MCF 10A (cell line): ENCODE results near the gene TM9SF3. TPM values are rescaled to one million over a fixed set of nuclear protein-coding genes. Genes with fewer than 3 reads are reported as not detected.

Experiments
- BruUV-seq: library from RNA; stranded (reverse); fragments of 400-500 nt; replicated peaks from 2 replicates; lab custom pipeline; 2021; lab: Mats Ljungman, UMichigan
- CTCF ChIA-PET: fragments of 300-600 bp; sonication (Branson Sonifier 250); formaldehyde crosslinking; extraction: SDS; loops from one replicate; lab custom pipeline; 2021; ENCODE audit warnings: antibody characterized with exemption, inconsistent platforms; lab: Yijun Ruan, JAX
- POLR2A ChIA-PET: fragments of 300-600, 350-650 bp; sonication (Branson Sonifier 250); formaldehyde crosslinking; extraction: SDS; loops from one replicate; lab custom pipeline; 2020; ENCODE audit warnings: antibody characterized with exemption, inconsistent platforms; lab: Yijun Ruan, JAX
- DNase-seq: peaks from one replicate; pipeline ENCODE4 v3.0.0-alpha.2; 2018; ENCODE audit not compliant: unreplicated experiment
- H3K27ac Mint-ChIP-seq: one replicate; pipeline ENCODE4 v1.8.0; 2022; ENCODE audit warnings: mild to moderate bottlenecking, low read depth, mixed read lengths; ENCODE audit not compliant: unreplicated experiment
- H3K27me3 Mint-ChIP-seq: one replicate; pipeline ENCODE4 v1.8.0; 2022; ENCODE audit warnings: mixed read lengths; ENCODE audit not compliant: insufficient read depth, unreplicated experiment
- H3K36me3 Mint-ChIP-seq: one replicate; pipeline ENCODE4 v1.8.0; 2022; ENCODE audit warnings: mild to moderate bottlenecking, moderate library complexity, mixed read lengths; ENCODE audit not compliant: insufficient read depth, unreplicated experiment
- H3K4me1 Mint-ChIP-seq: one replicate; pipeline ENCODE4 v1.8.0; 2022; ENCODE audit warnings: mixed read lengths; ENCODE audit not compliant: insufficient read depth, unreplicated experiment
- H3K4me3 Mint-ChIP-seq: one replicate; pipeline ENCODE4 v1.8.0; 2022; ENCODE audit warnings: mild to moderate bottlenecking, moderate library complexity, mixed read lengths; ENCODE audit not compliant: unreplicated experiment
- H3K9me3 Mint-ChIP-seq: one replicate; pipeline ENCODE4 v1.8.0; 2022; ENCODE audit warnings: mixed read lengths; ENCODE audit not compliant: unreplicated experiment
- intact Hi-C: fragments of 100-400 bp; cut with micrococcal nuclease; formaldehyde crosslinking; loops from 2 replicates; pipeline ENCODE4 v1.14.1; 2022
- total RNA-seq: library from RNA; stranded (reverse); gene quantifications from 2 replicates; pipeline ENCODE4 v1.2.3, GENCODE V29; 2022
- TF ChIP-seq, protein P1 (sequence below): fragments of 200-600 bp; IDR thresholded peaks from one replicate; pipeline ENCODE4 v1.8.0; 2022; ENCODE audit warnings: antibody characterized with exemption, mild to moderate bottlenecking; ENCODE audit not compliant: unreplicated experiment

Gene TM9SF3
- total RNA-seq, 1 experiment from 2014 or later = 151 TPM

DNA sequence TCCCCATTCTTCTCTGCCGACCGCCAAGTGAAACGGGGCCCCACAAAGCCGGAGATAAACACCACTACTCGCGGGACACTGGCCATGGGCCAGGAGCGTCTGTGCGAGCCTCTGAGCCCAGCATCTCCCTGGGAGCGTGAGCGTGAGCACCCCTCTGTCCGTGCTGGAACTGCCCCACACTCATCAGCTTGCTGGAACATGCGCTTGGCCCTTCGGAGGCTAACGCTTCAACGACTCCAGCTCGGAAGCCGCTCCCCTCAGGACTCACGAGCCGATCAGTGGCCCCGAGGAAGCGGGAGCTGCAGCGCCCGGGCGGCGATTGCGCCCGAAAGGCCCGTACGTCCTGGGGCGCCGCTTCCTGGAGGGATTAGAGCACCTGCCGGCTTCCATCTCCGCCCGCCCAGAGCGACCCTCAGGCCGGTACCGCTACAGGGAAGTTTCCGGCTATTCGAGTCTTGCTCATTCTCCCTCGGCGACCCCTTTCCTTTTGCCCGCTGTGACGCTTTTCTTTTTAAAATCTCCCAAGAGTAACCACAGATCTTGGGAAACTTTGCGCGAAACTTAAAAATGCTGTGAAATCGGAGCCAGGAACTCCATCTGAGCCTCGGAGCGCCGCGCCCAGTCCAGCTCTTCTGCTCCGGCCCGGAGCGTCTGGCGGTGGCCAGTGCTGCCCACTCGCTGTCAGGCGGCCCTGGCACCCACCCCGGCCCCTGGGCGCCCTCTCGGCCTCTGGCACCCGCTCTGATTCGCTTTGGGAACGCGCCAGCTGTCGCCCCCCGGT is 74.1 kb downstream of the TM9SF3 start:
- POLR2A ChIA-PET = interaction anchor here (0.7 to 1.2 kb wide), 4 partner anchors 11 to 74 kb away, joined by 3 to 4 read pairs (median 3); partner anchors contain the start of gene TM9SF3
- Mint-ChIP-seq H3K27ac (no peak overlapping the region), H3K27me3 (no peaks in the 10 kb centered on the region), H3K4me1 (peaks cover 8% of the 10 kb centered on the region), H3K4me3 (peak overlapping the region; percentile 54), H3K9me3 (no peaks in the 10 kb centered on the region), H3K36me3 (peaks cover 7% of the 10 kb centered on the region)
- CTCF ChIA-PET = interaction anchor here (0.7 to 4.9 kb wide), 12 partner anchors 10 to 671 kb away, joined by 3 to 56 read pairs (median 8); no protein-coding TSS in a partner anchor
- DNase-seq = no peak
- intact Hi-C loops = loop anchor here (1.0 to 5.0 kb wide), 2 partner anchors 42 to 230 kb away; no protein-coding TSS in a partner anchor
- TF ChIP-seq, protein P1, sequence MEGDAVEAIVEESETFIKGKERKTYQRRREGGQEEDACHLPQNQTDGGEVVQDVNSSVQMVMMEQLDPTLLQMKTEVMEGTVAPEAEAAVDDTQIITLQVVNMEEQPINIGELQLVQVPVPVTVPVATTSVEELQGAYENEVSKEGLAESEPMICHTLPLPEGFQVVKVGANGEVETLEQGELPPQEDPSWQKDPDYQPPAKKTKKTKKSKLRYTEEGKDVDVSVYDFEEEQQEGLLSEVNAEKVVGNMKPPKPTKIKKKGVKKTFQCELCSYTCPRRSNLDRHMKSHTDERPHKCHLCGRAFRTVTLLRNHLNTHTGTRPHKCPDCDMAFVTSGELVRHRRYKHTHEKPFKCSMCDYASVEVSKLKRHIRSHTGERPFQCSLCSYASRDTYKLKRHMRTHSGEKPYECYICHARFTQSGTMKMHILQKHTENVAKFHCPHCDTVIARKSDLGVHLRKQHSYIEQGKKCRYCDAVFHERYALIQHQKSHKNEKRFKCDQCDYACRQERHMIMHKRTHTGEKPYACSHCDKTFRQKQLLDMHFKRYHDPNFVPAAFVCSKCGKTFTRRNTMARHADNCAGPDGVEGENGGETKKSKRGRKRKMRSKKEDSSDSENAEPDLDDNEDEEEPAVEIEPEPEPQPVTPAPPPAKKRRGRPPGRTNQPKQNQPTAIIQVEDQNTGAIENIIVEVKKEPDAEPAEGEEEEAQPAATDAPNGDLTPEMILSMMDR = no peak
- BruUV-seq = no TSS peak

DNA sequence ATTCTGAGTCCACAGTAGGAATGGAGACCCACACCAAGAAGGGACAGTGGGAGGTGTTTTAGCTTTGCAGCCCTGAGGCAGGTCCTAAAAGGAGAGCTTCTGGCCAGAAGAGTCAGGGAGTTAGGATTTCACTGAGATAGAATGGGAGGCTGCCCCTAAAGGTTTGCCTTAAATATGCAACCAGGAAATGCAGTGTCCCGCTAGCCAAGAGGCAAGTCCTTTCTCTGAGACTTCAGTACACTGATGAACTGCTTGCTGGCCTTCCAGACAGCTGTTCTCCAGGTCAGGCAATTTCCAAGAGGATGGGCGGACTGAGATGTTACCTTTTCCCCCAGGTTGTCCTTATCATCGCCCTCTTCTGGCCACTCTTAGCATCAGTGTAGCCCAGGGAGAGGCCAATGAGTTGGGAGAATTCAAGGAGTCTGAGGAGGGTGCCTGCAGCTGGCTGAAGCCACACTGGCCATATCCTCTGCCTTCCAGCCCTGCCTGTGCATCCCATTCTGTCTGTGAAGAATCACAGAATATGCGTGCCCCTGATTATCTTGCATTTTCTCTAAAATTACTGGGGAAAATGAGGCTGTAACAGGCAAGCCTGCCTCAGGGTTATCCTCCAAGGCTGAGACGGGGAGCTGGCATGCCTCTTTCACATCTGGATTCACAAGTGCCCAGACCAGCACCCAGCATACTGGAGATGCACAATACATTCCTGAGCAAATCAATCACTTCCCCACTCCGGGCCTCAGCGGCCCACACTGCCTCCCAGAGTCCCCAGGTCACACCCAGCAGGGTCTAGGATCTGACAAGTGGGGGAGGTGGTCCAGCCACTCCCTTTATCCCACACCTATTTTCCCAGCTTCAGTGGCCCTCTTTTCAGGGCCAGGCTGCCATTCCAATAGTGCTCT is 75.5 kb downstream of the TM9SF3 start:
- no TSS peak for BruUV-seq
- CTCF ChIA-PET = interaction anchor here (0.6 to 6.6 kb wide), 27 partner anchors 9 to 724 kb away, joined by 3 to 73 read pairs (median 3); no protein-coding TSS in a partner anchor
- Mint-ChIP-seq H3K27ac (no peak overlapping the region), H3K4me3 (no peak overlapping the region), H3K27me3 (no peaks in the 10 kb centered on the region), H3K9me3 (no peaks in the 10 kb centered on the region), H3K36me3 (peaks cover 7% of the 10 kb centered on the region), H3K4me1 (peaks cover 8% of the 10 kb centered on the region)
- TF ChIP-seq, protein P1 = peak; percentile 55
- peak; percentile 78 for DNase-seq
- POLR2A ChIA-PET = interaction anchor here (0.7 to 1.6 kb wide), 3 partner anchors 9 to 15 kb away, joined by 3 to 4 read pairs (median 3); no protein-coding TSS in a partner anchor
- intact Hi-C loops = loop anchor here (1.0 to 5.0 kb wide), 3 partner anchors 115 to 231 kb away; no protein-coding TSS in a partner anchor

DNA sequence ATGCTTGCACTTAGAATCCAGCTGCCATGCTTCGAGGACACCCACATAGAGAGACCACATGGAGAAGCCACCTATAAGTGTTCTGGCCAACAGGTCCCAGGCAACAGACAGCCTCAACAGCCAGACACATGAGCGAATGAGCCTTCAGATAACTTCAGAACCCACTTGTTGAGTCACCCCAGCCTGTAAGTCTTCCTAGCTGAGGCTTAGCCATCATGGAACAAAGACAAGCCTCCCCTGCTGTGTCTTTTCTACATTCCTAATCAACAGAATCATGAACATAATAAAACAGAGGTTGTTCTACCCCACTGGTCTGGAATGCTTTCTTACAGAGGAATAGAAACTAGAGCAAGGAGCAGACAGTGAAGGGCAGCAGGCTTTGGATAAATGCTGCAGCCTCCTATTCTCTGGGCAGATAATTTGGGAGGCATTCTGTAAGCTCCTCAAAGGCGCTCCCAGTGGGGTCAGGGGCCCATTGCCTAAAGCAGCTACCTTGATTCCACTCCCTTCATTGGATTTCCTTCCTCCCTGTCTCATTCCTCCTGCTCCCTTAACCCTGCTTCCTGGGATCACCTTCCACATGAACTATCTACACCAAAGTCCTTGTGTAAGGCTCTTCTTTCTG is 77.7 kb downstream of the TM9SF3 start:
- ChIA-PET POLR2A (interaction anchor here (0.8 kb wide), 1 partner anchor 126 kb away, joined by 3 read pairs; no protein-coding TSS in a partner anchor), CTCF (interaction anchor here (0.5 to 6.6 kb wide), 8 partner anchors 19 to 1028 kb away, joined by 3 to 73 read pairs (median 16); no protein-coding TSS in a partner anchor)
- no peak for DNase-seq
- TF ChIP-seq, protein P1 = no peak
- Mint-ChIP-seq H3K4me1 (peaks cover 3% of the 10 kb centered on the region), H3K4me3 (no peak overlapping the region), H3K9me3 (no peaks in the 10 kb centered on the region), H3K27me3 (no peaks in the 10 kb centered on the region), H3K36me3 (peaks cover 2% of the 10 kb centered on the region), H3K27ac (no peak overlapping the region)
- intact Hi-C loops = no loop called here
- no TSS peak for BruUV-seq
